ENCODE results near the gene LY6G5B.

LY6G5B gene

GRCh38 chr6:31715022-31715958 lies 45.5 kb downstream of the LY6G5B start, which contains the start of gene LY6G6D:
Gene LY6G6D, plus strand, starts transcription at chr6:31715348. Its CDS starts 8 bp downstream, at chr6:31715356.
- DNase-seq (ENCODE audit: low read depth) = no peak

- DNase-seq (ENCODE audit: low read depth) = no peak
Measured at GRCh38 chr6:31717499-31718222, 47.9 kb downstream of the LY6G5B start.

- DNase-seq (ENCODE audit: low read depth) = no peak
Measured at GRCh38 chr6:31718265-31718664, 48.5 kb downstream of the LY6G5B start.

GRCh38 chr6:31719001-31719400 lies 49.2 kb downstream of the LY6G5B start:
- no peak for DNase-seq (ENCODE audit: low read depth)

- DNase-seq (ENCODE audit: low read depth) = no peak
Measured at GRCh38 chr6:31720196-31720770, 50.5 kb downstream of the LY6G5B start.

- no peak for DNase-seq (ENCODE audit: low read depth)
Measured at GRCh38 chr6:31721351-31722020, 51.7 kb downstream of the LY6G5B start, which contains the start of gene LY6G6C. Gene LY6G6C, minus strand, starts transcription at chr6:31721746. Its CDS starts 67 bp downstream, at chr6:31721679.

- DNase-seq (ENCODE audit: low read depth) = no peak
Measured at GRCh38 chr6:31722173-31722572, 52.4 kb downstream of the LY6G5B start.

All from iris pigment epithelial cell (primary cell).